HS-5 (cell line): ENCODE results near the gene ZFYVE1.
"Not testable (repeated sequence)": the region's sequence is repeated elsewhere in the genome, so short reads cannot be mapped to it uniquely, and the experiment has no call there.

Experiments used
- DNase-seq: peaks from one replicate; pipeline ENCODE4 v3.0.0-alpha.2; 2012; ENCODE audit warnings: low read depth

ZFYVE1 gene

GRCh38 chr14:73026845-73027542, at the start of gene ZFYVE1:
ZFYVE1 (minus strand) TSS chr14:73027106; CDS start chr14:73024508, 2,598 bp downstream.
- peak; percentile 93 for DNase-seq

GRCh38 chr14:73069585-73069984, 42.7 kb upstream of the ZFYVE1 start:
- DNase-seq: no peak

- peak; percentile 9 for DNase-seq
Measured at GRCh38 chr14:73058922-73059673, 32.2 kb upstream of the ZFYVE1 start.

GRCh38 chr14:73058224-73058921, 31.5 kb upstream of the ZFYVE1 start, which contains the start of gene RBM25:
RBM25 (plus strand) TSS chr14:73058534; CDS start chr14:73071642, 13,108 bp downstream.
- peak; percentile 94 for DNase-seq

- DNase-seq: peak; percentile 3
Measured at GRCh38 chr14:73057944-73058223, 31.0 kb upstream of the ZFYVE1 start.

- DNase-seq: no peak
Measured at GRCh38 chr14:73055251-73055650, 28.3 kb upstream of the ZFYVE1 start.

GRCh38 chr14:73049428-73049827, 22.5 kb upstream of the ZFYVE1 start:
- DNase-seq: no peak

GRCh38 chr14:73047808-73048207, 20.9 kb upstream of the ZFYVE1 start:
- no peak for DNase-seq

GRCh38 chr14:73036706-73037450, 10.0 kb upstream of the ZFYVE1 start:
- DNase-seq: not testable (repeated sequence)

- no peak for DNase-seq
Measured at GRCh38 chr14:73027984-73028383, 1.1 kb upstream of the ZFYVE1 start.

GRCh38 chr14:73027546-73027945, 640 bp upstream of the ZFYVE1 start:
- no peak for DNase-seq

GRCh38 chr14:73026243-73026844, 562 bp downstream of the ZFYVE1 start:
- no peak for DNase-seq

- no peak for DNase-seq
Measured at GRCh38 chr14:73025544-73025943, 1.4 kb downstream of the ZFYVE1 start.

GRCh38 chr14:73022051-73022450, 4.9 kb downstream of the ZFYVE1 start:
- DNase-seq: no peak

- not testable (repeated sequence) for DNase-seq
Measured at GRCh38 chr14:73016011-73016410, 10.9 kb downstream of the ZFYVE1 start.

- not testable (repeated sequence) for DNase-seq
Measured at GRCh38 chr14:73015552-73015951, 11.4 kb downstream of the ZFYVE1 start.

GRCh38 chr14:73014105-73014504, 12.8 kb downstream of the ZFYVE1 start:
- no peak for DNase-seq

- not testable (repeated sequence) for DNase-seq
Measured at GRCh38 chr14:73011189-73011588, 15.7 kb downstream of the ZFYVE1 start.

- DNase-seq: no peak
Measured at GRCh38 chr14:73008501-73008900, 18.4 kb downstream of the ZFYVE1 start.

- no peak for DNase-seq
Measured at GRCh38 chr14:73007835-73008234, 19.1 kb downstream of the ZFYVE1 start.

GRCh38 chr14:73004641-73005040, 22.3 kb downstream of the ZFYVE1 start:
- not testable (repeated sequence) for DNase-seq

- no peak for DNase-seq
Measured at GRCh38 chr14:73003681-73004080, 23.2 kb downstream of the ZFYVE1 start.
